GM21717 (cell line): ENCODE results near the gene FOXO3B.
"Not testable (repeated sequence)": the region's sequence is repeated elsewhere in the genome, so short reads cannot be mapped to it uniquely, and the experiment has no call there.

Experiments used
- ATAC-seq: cut with Tn5 transposase; IDR thresholded peaks from one replicate; pipeline ENCODE4 v1.9.1; 2021; ENCODE audit warnings: mild to moderate bottlenecking, moderate library complexity; ENCODE audit not compliant: unreplicated experiment

The FOXO3B gene

GRCh38 chr17:18681767-18682571 is at the start of gene FOXO3B:
FOXO3B (minus strand) TSS chr17:18682314; CDS start chr17:18681651, 663 bp downstream.
- ATAC-seq: peak; percentile 64

- not testable (repeated sequence) for ATAC-seq
These were observed 41.4 kb upstream of the FOXO3B start for GRCh38 chr17:18723509-18723908.

GRCh38 chr17:18722612-18723011 is 40.5 kb upstream of the FOXO3B start:
- not testable (repeated sequence) for ATAC-seq

GRCh38 chr17:18721775-18722547 is 39.8 kb upstream of the FOXO3B start:
- not testable (repeated sequence) for ATAC-seq

- not testable (repeated sequence) for ATAC-seq
These were observed 37.5 kb upstream of the FOXO3B start for GRCh38 chr17:18719428-18720110.

GRCh38 chr17:18718643-18719427 is 36.7 kb upstream of the FOXO3B start:
- ATAC-seq: not testable (repeated sequence)

GRCh38 chr17:18712354-18712999 is 30.4 kb upstream of the FOXO3B start:
- ATAC-seq: not testable (repeated sequence)

GRCh38 chr17:18708215-18708614 is 26.1 kb upstream of the FOXO3B start:
- not testable (repeated sequence) for ATAC-seq

GRCh38 chr17:18705955-18706354 is 23.8 kb upstream of the FOXO3B start:
- ATAC-seq: not testable (repeated sequence)

- ATAC-seq: not testable (repeated sequence)
These were observed 16.5 kb upstream of the FOXO3B start for GRCh38 chr17:18698473-18699103.

- ATAC-seq: not testable (repeated sequence)
These were observed 13.0 kb upstream of the FOXO3B start for GRCh38 chr17:18695143-18695542.

- ATAC-seq: not testable (repeated sequence)
These were observed 554 bp upstream of the FOXO3B start for GRCh38 chr17:18682668-18683067.

GRCh38 chr17:18677381-18677780 is 4.7 kb downstream of the FOXO3B start:
- not testable (repeated sequence) for ATAC-seq

- not testable (repeated sequence) for ATAC-seq
These were observed 5.2 kb downstream of the FOXO3B start for GRCh38 chr17:18676928-18677327.

- not testable (repeated sequence) for ATAC-seq
These were observed 9.5 kb downstream of the FOXO3B start for GRCh38 chr17:18672395-18673227.

- not testable (repeated sequence) for ATAC-seq
These were observed 13.5 kb downstream of the FOXO3B start for GRCh38 chr17:18668625-18669024.

GRCh38 chr17:18667535-18667934 is 14.6 kb downstream of the FOXO3B start:
- ATAC-seq: not testable (repeated sequence)

GRCh38 chr17:18666326-18666725 is 15.8 kb downstream of the FOXO3B start:
- not testable (repeated sequence) for ATAC-seq
